Esophagus squamous epithelium (tissue), 5 donors: ENCODE results near the gene ANGPTL7. TPM values are rescaled to one million over a fixed set of nuclear protein-coding genes. Genes with fewer than 3 reads are reported as not detected.

Experiments used
- DNase-seq: peaks from one replicate; lab custom pipeline; 2025; lab: John Stamatoyannopoulos, UW
- H3K27ac ChIP-seq, 4 donors: fragments of 200-600 bp; sonication (generic); one replicate each; pipeline ENCODE4 v1.5.1; 2016 to 2019; ENCODE audit warnings: mild to moderate bottlenecking in 1 of 4
- H3K27me3 ChIP-seq, 4 donors: fragments of 200-600 bp; sonication (generic); 1 replicate in 3 of 4; 2 replicates in 1 of 4; pipeline versions ENCODE4 v1.5.1 to v1.6.0; 2017 to 2021; ENCODE audit warnings: antibody characterized with exemption in 1 of 4
- H3K36me3 ChIP-seq, 3 donors: fragments of 200-600 bp; sonication (generic); one replicate each; pipeline ENCODE4 v1.5.1; 2016 to 2019
- H3K4me1 ChIP-seq, 3 donors: fragments of 200-600 bp; sonication (generic); one replicate each; pipeline ENCODE4 v1.5.1; 2017 to 2019
- H3K4me3 ChIP-seq, 4 donors: fragments of 200-600 bp; sonication (generic); 1 replicate in 3 of 4; 2 replicates in 1 of 4; pipeline ENCODE4 v1.5.1; 2016 to 2019; ENCODE audit warnings: mild to moderate bottlenecking in 2 of 4, moderate library complexity in 1 of 4
- H3K9me3 ChIP-seq, 3 donors: fragments of 200-600 bp; sonication (generic); one replicate each; pipeline ENCODE4 v1.5.1; 2016 to 2019
- POLR2A ChIP-seq, 4 donors: fragments of 450-650 bp; IDR thresholded peaks; one replicate each; pipeline ENCODE4 v1.6.1; 2017; ENCODE audit warnings: antibody characterized with exemption in 4 of 4, mild to moderate bottlenecking in 4 of 4, moderate library complexity in 3 of 4
- WGBS, 2 donors: methylation state at CpG; one replicate each; pipeline ENCODE4 v1.1.5; 2018; 5-methylcytosine and 5-hydroxymethylcytosine counted together
- intact Hi-C: fragments of 100-400 bp; cut with DNase I; formaldehyde crosslinking; loops from one replicate; pipeline ENCODE4 v1.15.0; 2022
- total RNA-seq, 4 donors: library from RNA; depleted of rRNA; stranded (reverse); fragments of >200 nt; gene quantifications; one replicate each; pipeline ENCODE4 v1.1.0, GENCODE V29; 2016
- TF ChIP-seq, protein P1 (sequence below), 6 experiments: fragments of 450-650 bp in 4 of 6; fragments of 200-600 bp in 2 of 6; sonication (generic) in 2 of 6; IDR thresholded peaks; one replicate each; pipeline ENCODE4 v1.5.1; 2016 to 2019; ENCODE audit warnings: antibody characterized with exemption in 6 of 6, mild to moderate bottlenecking in 4 of 6, moderate library complexity in 4 of 6
- donor health status: DM: yes; HTN: yes; CAD: no.

ANGPTL7 gene
- total RNA-seq, 4 donors from 2014 or later: 1.2 to 1.3 TPM; not detected in 2

DNA sequence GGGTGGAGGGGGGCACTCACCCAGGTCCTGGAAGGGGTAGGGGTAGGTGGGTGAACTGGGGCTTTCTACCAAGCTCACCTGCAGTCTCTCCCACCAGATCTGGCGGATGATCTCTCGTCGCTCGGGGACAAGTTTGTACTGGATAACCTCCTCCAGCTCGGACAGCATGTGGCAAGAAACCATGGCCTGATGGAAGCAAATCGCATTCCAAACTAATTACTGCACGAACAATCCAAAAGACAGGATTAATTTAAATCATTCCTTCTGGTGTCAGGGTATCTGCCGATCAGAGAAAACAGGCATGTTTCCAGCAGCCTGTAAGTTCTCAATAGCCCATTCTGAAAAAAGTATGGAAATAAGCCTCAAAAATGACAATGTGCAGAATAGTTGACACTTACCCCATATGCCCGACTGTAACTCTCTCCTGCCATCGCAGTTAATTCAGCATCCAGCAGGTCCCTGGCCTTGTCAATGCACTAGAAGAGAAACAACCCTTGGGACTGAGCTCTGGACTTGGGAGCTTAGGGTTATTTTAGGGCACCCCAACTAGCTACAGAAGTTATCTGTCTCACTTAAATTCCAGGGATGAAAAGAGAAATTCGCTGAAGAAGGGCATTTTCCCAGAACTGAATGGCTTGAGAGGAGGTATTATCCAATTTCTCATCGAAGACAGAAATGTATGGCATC lies 44.4 kb upstream of the ANGPTL7 start:
- no peak for DNase-seq
- Histone ChIP-seq H3K27me3 (no peaks in the 10 kb centered on the region), H3K27ac (peak overlapping the region in 1 of 4 donors; percentile 46), H3K4me1 (peaks cover 0 to 50% (median 5%) of the 10 kb centered on the region in 3 donors), H3K36me3 (peaks cover 0 to 92% (median 12%) of the 10 kb centered on the region in 3 donors), H3K9me3 (no peaks in the 10 kb centered on the region), H3K4me3 (no peak overlapping the region)
- WGBS, 2 donors: 46 to 52% methylated on average over 12 of the region's 12 CpGs
- intact Hi-C loops: no loop called here
- no peak for TF ChIP-seq POLR2A (IDR thresholded peaks at IDR 0.05)
- TF ChIP-seq, protein P1, sequence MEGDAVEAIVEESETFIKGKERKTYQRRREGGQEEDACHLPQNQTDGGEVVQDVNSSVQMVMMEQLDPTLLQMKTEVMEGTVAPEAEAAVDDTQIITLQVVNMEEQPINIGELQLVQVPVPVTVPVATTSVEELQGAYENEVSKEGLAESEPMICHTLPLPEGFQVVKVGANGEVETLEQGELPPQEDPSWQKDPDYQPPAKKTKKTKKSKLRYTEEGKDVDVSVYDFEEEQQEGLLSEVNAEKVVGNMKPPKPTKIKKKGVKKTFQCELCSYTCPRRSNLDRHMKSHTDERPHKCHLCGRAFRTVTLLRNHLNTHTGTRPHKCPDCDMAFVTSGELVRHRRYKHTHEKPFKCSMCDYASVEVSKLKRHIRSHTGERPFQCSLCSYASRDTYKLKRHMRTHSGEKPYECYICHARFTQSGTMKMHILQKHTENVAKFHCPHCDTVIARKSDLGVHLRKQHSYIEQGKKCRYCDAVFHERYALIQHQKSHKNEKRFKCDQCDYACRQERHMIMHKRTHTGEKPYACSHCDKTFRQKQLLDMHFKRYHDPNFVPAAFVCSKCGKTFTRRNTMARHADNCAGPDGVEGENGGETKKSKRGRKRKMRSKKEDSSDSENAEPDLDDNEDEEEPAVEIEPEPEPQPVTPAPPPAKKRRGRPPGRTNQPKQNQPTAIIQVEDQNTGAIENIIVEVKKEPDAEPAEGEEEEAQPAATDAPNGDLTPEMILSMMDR (IDR thresholded peaks at IDR 0.05): no peak

DNA sequence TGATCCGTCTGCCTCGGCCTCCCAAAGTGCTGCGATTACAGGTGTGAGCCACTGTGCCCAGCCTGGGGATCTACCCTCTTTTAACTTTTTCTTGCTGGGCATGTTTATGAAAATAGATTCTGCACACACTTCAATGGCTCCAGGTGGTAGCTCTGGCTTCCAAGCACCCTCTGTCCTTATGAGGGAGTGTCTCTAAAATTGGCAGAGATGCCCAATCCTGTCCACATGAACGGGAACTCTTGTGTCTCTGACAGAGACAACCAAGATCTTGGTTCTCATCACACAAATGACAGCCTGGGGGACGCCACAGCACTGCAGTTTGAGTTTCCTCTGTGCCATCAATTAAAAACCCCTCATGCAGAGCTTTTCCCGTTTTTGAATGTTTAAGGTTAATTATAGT lies 43.4 kb upstream of the ANGPTL7 start:
- Histone ChIP-seq H3K36me3 (peaks cover 0 to 94% (median 12%) of the 10 kb centered on the region in 3 donors), H3K27me3 (no peaks in the 10 kb centered on the region), H3K4me3 (no peak overlapping the region), H3K9me3 (no peaks in the 10 kb centered on the region), H3K27ac (no peak overlapping the region), H3K4me1 (peaks cover 0 to 47% (median 5%) of the 10 kb centered on the region in 3 donors)
- intact Hi-C loops: no loop called here
- DNase-seq: no peak
- 78 to 91% methylated on average over 6 of the region's 6 CpGs for WGBS, 2 donors
- TF ChIP-seq POLR2A (IDR thresholded peaks at IDR 0.05): no peak
- TF ChIP-seq, protein P1 (IDR thresholded peaks at IDR 0.05): no peak

DNA sequence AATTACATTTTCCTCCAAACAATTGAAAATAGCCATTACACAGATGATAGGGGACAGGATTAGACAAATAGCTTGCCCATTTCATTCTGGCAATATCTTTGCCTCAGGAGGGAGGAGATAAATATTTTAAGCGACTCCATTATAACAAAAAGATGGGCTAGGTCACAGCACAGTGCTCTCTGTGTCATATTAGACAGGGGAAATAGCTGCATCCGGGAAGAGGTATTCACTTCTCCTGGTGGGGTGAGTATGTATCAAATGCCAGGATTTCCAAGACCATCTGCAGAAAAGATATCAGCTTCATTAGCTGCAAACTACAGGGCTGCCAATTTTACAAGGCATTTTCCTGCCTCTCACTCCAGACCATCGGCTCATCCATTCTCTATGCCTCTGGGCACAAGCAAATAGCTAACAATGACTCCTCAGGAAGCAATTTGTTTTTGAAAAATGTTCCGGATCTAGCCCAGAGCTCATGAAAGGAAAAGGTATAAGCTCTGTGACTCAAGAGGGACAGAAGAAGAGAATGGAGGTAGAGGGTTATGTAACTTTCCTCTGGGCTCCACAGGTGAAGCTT lies 41.9 kb upstream of the ANGPTL7 start:
- TF ChIP-seq POLR2A (IDR thresholded peaks at IDR 0.05): no peak
- TF ChIP-seq, protein P1 (IDR thresholded peaks at IDR 0.05): no peak
- no peak for DNase-seq
- H3K9me3 ChIP-seq: no peaks in the 10 kb centered on the region
- H3K36me3 ChIP-seq: peaks cover 0 to 100% (median 12%) of the 10 kb centered on the region in 3 donors
- no peaks in the 10 kb centered on the region for H3K27me3 ChIP-seq
- no peak overlapping the region for H3K4me3 ChIP-seq
- peak overlapping the region in 2 of 4 donors; percentile 8 to 29 for H3K27ac ChIP-seq
- intact Hi-C loops: no loop called here
- WGBS, 2 donors: 35 to 51% methylated on average over 4 of the region's 4 CpGs
- peaks cover 0 to 63% (median 8%) of the 10 kb centered on the region in 3 donors for H3K4me1 ChIP-seq

DNA sequence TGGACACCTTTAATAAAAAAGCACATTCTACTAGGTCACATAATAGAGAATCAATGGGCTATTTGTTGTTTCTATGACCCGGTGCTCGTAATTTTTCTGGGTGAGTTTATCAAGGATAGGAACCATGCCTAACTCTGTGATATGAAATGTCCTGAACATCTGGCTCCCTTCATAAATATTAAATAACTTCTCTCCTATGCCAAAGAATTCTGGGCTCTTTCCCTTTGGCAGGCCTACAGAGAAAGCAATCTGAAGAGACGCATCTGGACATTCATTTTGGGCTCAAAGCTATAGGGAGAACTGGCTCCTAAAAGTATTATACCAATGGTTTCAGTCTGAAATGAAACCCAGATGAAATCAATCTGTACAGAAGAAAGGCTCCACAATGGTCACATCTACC lies 38.8 kb upstream of the ANGPTL7 start:
- Histone ChIP-seq H3K4me1 (peaks cover 0 to 53% (median 8%) of the 10 kb centered on the region in 3 donors), H3K36me3 (peaks cover 0 to 98% (median 12%) of the 10 kb centered on the region in 3 donors), H3K4me3 (no peak overlapping the region), H3K27me3 (no peaks in the 10 kb centered on the region), H3K9me3 (no peaks in the 10 kb centered on the region), H3K27ac (peak overlapping the region in 2 of 4 donors; percentile 17 to 39)
- no peak for DNase-seq
- intact Hi-C loops: no loop called here
- TF ChIP-seq, protein P1 (IDR thresholded peaks at IDR 0.05): no peak
- no peak for TF ChIP-seq POLR2A (IDR thresholded peaks at IDR 0.05)
- 65 to 76% methylated on average over 3 of the region's 3 CpGs for whole genome bisulfite sequencing, 2 donors

DNA sequence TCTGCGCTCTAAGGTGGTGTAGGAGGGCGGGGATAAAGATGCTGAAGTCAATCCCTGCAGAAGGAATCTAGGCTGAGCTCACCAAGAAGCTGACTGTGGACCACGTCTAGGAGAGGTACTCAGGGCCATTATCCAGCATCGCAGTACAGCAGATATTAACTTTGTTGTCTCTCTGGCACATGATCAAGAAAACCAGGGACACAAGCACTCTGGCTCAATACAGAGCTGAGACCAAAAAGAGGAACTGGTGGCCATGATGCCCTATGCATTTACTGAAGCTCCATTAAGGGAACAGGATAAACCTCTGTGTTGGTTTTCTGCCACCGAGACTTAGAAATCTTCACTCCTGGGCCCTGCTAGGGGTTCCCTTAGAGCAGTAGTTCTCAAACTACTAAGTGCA lies 38.0 kb upstream of the ANGPTL7 start:
- peak overlapping the region in 3 of 4 donors; percentile 6 to 39 (median 12) for H3K27ac ChIP-seq
- peaks cover 0 to 46% (median 8%) of the 10 kb centered on the region in 3 donors for H3K4me1 ChIP-seq
- H3K9me3 ChIP-seq: no peaks in the 10 kb centered on the region
- intact Hi-C loops: no loop called here
- peaks cover 0 to 98% (median 6%) of the 10 kb centered on the region in 3 donors for H3K36me3 ChIP-seq
- TF ChIP-seq, protein P1 (IDR thresholded peaks at IDR 0.05): no peak
- no peak for TF ChIP-seq POLR2A (IDR thresholded peaks at IDR 0.05)
- DNase-seq: no peak
- 68 to 79% methylated on average over 5 of the region's 5 CpGs for WGBS, 2 donors
- no peaks in the 10 kb centered on the region for H3K27me3 ChIP-seq
- H3K4me3 ChIP-seq: no peak overlapping the region
